NCI-H226 (cell line): ENCODE results near the gene RNF141.

Experiments
- DNase-seq: peaks from one replicate; pipeline ENCODE4 v3.0.0-alpha.2; 2015

The RNF141 gene

DNA sequence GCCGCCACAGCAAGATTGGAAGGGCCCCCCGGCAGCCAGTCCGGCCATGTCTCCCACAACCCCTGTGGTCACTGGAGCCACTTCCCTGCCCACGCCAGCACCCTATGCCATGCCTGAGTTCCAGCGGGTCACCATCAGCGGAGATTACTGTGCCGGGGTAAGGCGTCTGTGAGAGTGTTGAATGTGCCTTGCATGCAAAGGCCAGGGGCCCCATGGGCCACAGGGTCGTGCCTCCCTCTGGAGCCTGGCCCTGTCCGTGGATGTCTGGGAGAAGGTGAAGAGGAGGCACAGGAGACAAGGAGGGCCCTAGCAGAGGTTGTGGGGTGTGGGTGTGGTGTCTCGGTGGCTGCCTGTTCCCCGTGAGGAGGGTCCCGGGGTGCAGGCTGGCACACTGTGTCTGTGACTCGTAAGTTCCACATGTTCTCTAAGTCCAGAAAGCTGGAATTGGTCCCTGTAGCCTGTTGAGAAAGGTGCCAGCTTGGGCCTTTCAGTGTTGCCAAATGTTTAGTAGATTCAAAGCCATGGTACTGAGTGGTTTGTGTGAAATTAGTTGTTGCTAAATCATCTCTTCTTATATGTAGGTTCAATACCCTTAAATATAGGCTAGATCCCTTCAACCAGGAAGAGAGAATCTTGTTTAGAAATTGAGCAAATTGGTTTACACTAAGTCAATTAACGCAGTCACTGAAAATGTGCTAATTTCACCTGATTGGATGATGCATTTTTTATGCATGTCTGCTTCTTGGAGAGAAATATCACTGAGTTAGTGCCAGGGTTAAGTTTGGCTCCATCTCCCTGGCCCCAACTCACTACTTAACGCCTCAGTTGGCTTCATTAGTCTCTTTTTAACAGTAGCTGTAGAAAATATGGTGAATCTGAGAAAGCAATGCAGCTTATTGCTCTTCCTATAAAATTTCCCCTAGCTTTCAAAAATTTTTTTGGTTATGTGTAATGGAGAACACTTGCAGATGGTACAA is 62.1 kb downstream of the RNF141 start:
- no peak for DNase-seq

DNA sequence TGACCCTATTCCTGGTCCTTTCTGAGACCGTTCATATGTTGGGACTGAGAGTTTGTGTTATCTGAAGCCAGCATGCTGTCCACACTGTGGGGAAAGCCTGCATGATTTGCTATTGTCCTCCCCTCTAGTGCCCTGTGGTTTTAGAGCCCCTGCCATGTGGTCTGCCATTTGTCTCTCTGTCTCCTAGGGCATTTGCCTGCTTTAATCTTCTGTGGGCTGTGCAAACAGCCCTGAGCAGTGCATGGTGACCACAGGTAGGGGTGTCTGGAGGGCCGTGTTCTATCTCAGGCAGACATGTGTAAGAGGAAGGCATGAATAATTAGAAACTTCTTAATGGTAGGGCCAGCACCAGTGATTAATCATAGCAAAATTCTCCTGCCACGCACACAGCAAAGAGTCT is 62.9 kb downstream of the RNF141 start:
- DNase-seq: no peak

DNA sequence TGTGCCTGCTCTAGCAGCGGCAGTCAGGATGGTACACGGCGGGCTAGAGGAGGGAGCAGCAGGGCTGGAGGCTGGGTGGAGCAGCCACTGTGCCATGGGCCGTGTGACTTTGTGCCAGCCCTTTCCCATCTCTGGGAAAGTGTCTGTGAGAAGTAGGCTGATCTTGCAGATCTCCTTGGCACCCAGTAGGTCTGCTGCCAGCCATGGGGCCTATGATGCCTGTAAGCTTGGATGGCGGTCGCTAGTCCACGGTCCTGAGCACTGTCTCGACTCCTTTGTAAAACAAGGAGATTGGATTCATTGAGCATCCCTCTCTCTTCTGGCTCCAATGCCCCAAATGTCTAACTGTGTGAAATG is 63.3 kb downstream of the RNF141 start:
- DNase-seq: no peak

DNA sequence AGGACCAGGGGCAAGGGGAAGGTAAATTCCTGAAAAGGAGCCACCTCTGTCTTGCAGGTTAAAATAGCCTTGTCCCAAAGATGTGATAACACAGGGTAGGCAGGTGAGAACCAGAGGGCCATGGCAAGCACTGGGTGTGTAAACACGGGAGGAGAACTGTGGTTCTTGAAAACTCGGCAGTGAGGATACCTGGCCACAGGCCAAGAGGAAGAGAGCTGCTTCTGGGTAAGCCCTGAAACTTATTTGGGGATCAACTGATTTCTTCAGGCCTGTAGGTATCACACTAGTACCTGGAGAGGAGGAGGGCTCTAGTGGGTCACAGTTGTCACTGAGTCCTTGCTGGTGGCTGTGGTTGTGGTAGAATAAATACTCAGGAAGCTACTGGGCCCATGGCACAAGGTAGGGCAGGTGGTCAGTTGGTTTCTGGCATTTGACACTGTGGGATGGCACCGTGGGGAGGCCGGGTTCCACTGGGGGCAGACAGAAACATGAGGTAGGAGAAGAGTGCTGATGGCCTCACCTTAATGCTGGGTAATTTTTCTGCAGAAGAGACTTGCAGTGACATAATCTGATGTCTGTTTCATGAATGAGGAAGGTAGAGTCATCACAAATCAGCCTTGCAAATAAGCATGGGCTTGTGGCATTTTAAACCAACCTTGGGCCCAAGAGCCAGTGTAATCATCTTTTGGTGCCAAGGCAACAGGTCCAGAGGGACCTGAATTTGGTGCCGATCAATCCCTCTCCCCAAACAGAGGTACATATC is 63.9 kb downstream of the RNF141 start:
- no peak for DNase-seq

DNA sequence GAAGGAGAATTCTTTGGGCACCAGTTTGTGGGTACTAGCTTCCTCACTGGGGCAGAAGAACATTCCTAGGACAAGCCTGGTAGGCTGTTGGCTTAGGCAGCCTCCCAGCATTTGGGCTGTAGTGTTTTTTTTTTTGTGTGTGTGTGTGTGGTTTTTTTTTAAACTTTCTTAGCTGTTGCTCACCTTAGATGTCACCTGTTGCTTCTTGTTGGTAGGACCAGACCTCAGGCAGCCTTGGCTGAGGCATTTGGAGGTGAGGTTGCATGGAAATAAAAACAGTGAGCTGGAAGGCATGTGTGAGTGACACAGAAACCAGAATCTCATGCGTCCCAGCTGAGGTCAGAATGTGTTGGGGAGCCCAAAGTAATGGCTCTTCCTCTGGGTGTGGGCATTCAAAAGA is 64.6 kb downstream of the RNF141 start:
- DNase-seq: no peak

DNA sequence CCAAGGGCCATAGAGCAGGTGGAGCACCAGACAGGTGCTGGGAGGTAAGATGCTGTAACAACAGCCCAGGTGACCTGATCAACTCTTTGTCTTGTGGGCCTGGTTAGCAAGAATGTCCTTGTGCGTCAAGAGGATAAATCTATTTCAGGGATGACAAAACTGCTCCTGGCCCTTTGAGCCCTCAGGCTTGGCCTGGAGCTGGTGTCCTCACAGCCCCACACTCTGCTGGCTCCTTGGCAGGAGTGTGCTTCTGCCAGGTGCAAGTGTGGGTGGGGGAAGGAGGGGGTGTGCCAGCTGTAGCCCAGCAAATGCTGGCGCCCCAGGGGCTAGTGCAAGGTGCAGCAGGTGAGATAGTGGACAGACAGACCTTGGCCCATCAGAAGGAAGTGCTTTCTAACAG is 66.4 kb downstream of the RNF141 start:
- DNase-seq: no peak

DNA sequence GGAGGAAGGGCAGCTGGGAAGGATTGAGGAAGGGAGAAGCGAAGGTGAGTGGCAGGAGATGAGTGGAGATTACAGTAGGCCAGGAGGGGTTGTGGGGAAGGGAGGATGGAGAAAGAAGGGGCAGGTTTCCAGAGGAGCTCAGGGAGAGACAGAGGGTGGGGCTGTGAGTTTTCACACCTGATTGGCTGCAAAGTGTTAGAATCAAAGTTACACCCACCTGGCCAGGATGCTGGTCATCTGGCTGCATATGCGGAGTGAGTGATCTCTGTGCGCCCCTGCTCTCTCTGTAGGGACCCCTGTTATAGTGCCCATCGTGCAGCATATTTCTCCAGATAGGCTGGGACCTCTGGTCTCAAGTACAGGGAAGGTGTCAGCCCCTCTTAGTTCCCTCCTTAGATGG is 67.6 kb downstream of the RNF141 start:
- DNase-seq: no peak

DNA sequence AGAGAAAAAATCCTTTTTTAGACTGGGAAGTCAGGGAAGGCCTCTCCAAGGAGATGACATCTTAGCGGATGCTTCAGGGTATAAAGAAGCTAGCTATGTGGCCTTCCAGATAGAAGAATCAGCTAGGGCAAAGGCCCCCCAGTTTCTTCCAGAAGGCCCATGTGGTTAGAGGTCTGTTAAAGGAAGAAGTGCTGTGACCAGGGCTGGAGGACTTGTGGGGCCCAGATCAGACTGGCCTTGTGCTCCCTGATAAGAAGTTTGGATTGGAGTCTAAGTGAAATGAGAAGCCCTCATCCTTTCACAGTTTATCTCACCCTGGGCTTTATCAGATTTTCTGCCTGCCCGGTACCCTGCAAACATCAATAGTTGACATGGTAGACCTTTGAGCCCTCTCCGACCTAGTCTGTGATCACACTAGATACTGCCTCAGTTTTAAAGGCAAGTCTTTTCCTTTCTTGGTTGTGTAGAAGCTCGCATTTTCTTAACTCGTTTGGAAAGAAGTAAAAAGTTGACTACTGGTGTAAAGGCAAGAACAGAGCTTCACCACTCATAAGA is 78.2 kb downstream of the RNF141 start:
- no peak for DNase-seq
